ENCODE data around the gene OSER1. TPM values are rescaled to one million over a fixed set of nuclear protein-coding genes. Genes with fewer than 3 reads are reported as not detected.

OSER1 gene
- total RNA-seq, 2 donors from 2014 or later, result 23.3 to 31.9 TPM

- TF ChIP-seq CTCF (IDR thresholded peaks at IDR 0.05), result no peak
- Histone ChIP-seq H3K36me3 (no peaks in the 10 kb centered on the region), H3K27me3 (no peaks in the 10 kb centered on the region), H3K9me3 (no peaks in the 10 kb centered on the region), H3K27ac (no peak overlapping the region), H3K9ac (ENCODE audit: low read depth in 2 of 2, low read length in 2 of 2) (no peak overlapping the region), H3K4me3 (no peak overlapping the region), H3K4me1 (no peaks in the 10 kb centered on the region)
- DNase-seq, result no peak
- intact Hi-C loops (cut with DNase I), result no loop called here
These were observed 12.2 kb upstream of the OSER1 start for GRCh38 chr20:44222633-44223368.

- no peak overlapping the region for H3K4me3 ChIP-seq
- no peak overlapping the region for H3K9ac ChIP-seq (ENCODE audit: low read depth in 2 of 2, low read length in 2 of 2)
- H3K27me3 ChIP-seq, result no peaks in the 10 kb centered on the region
- intact Hi-C loops (cut with DNase I), result no loop called here
- TF ChIP-seq CTCF (IDR thresholded peaks at IDR 0.05), result no peak
- no peaks in the 10 kb centered on the region for H3K9me3 ChIP-seq
- H3K4me1 ChIP-seq, result no peaks in the 10 kb centered on the region
- H3K36me3 ChIP-seq, result no peaks in the 10 kb centered on the region
- H3K27ac ChIP-seq, result no peak overlapping the region
- no peak for DNase-seq
These were observed 11.5 kb upstream of the OSER1 start for GRCh38 chr20:44222027-44222426.

GRCh38 chr20:44221368-44221954 lies 10.9 kb upstream of the OSER1 start:
- Histone ChIP-seq H3K9ac (ENCODE audit: low read depth in 2 of 2, low read length in 2 of 2) (no peak overlapping the region), H3K9me3 (no peaks in the 10 kb centered on the region), H3K4me3 (no peak overlapping the region), H3K27me3 (no peaks in the 10 kb centered on the region), H3K36me3 (no peaks in the 10 kb centered on the region), H3K4me1 (no peaks in the 10 kb centered on the region), H3K27ac (no peak overlapping the region)
- DNase-seq, result no peak
- intact Hi-C loops (cut with DNase I), result no loop called here
- TF ChIP-seq CTCF (IDR thresholded peaks at IDR 0.05), result no peak

DNA sequence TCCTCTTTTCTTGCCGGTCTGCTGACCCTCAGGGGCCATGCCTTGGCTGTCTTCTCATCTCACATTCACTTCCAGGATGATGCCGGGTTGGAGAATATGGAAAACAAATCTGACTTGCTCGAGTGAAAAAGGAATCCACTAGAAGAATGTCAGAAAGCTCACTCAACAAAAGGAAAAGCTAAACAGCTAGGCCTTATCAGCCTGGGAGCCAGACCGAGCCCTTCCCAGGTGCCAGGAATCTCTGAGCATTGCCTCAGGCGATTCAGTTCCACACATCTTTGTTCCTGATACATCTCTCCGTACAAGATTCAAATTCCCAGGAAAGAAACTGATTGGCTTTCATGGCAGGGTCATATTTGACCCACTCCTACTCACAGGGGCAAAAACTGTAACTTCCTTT lies 9.2 kb upstream of the OSER1 start:
- no peak overlapping the region for H3K9ac ChIP-seq (ENCODE audit: low read depth in 2 of 2, low read length in 2 of 2)
- H3K4me1 ChIP-seq, result no peaks in the 10 kb centered on the region
- intact Hi-C loops (cut with DNase I), result loop anchor here (2.0 to 10.0 kb wide), 4 partner anchors 91 to 465 kb away; partner anchors contain the start of gene FITM2
- TF ChIP-seq CTCF (IDR thresholded peaks at IDR 0.05), result no peak
- no peaks in the 10 kb centered on the region for H3K9me3 ChIP-seq
- no peak overlapping the region for H3K4me3 ChIP-seq
- H3K27me3 ChIP-seq, result no peaks in the 10 kb centered on the region
- no peak overlapping the region for H3K27ac ChIP-seq
- H3K36me3 ChIP-seq, result no peaks in the 10 kb centered on the region
- DNase-seq, result no peak

GRCh38 chr20:44219170-44219730 lies 8.7 kb upstream of the OSER1 start:
- H3K9ac ChIP-seq (ENCODE audit: low read depth in 2 of 2, low read length in 2 of 2), result no peak overlapping the region
- H3K36me3 ChIP-seq, result no peaks in the 10 kb centered on the region
- no peaks in the 10 kb centered on the region for H3K9me3 ChIP-seq
- no peak overlapping the region for H3K4me3 ChIP-seq
- TF ChIP-seq CTCF (IDR thresholded peaks at IDR 0.05), result no peak
- no peak for DNase-seq
- H3K4me1 ChIP-seq, result no peaks in the 10 kb centered on the region
- no peaks in the 10 kb centered on the region for H3K27me3 ChIP-seq
- H3K27ac ChIP-seq, result no peak overlapping the region
- intact Hi-C loops (cut with DNase I), result loop anchor here (2.0 to 10.0 kb wide), 4 partner anchors 92 to 466 kb away; partner anchors contain the start of gene FITM2
